ENCODE data around the gene CRAMP1. TPM values are rescaled to one million over a fixed set of nuclear protein-coding genes. Genes with fewer than 3 reads are reported as not detected.
"Not testable (repeated sequence)": the region's sequence is repeated elsewhere in the genome, so short reads cannot be mapped to it uniquely, and the experiment has no call there.

CRAMP1 gene
- total RNA-seq: 10 to 100 TPM; 12.1 to 12.4 TPM
- long read RNA-seq, donor 1, partial matches to known transcripts: 1 of 3 reads
- long read RNA-seq, donor 1, other reads (novel, unspliced or antisense): 2 of 3 reads
- long read RNA-seq, donor 2: 0 reads

- no peak for DNase-seq (ENCODE audit: low spot score)
- intact Hi-C loops (cut with DNase I): no loop called here
Measured at GRCh38 chr16:1612320-1613111, at the start of gene CRAMP1. Gene CRAMP1, plus strand, starts transcription at chr16:1612360. Its CDS starts 2,280 bp downstream, at chr16:1614640.

GRCh38 chr16:1563786-1564185, 48.4 kb upstream of the CRAMP1 start:
- no peak for DNase-seq (ENCODE audit: low spot score)
- intact Hi-C loops (cut with DNase I): loop anchor here in 1 of 2 donors (5.0 kb wide), 1 partner anchor 101 kb away; no protein-coding TSS in a partner anchor

DNA sequence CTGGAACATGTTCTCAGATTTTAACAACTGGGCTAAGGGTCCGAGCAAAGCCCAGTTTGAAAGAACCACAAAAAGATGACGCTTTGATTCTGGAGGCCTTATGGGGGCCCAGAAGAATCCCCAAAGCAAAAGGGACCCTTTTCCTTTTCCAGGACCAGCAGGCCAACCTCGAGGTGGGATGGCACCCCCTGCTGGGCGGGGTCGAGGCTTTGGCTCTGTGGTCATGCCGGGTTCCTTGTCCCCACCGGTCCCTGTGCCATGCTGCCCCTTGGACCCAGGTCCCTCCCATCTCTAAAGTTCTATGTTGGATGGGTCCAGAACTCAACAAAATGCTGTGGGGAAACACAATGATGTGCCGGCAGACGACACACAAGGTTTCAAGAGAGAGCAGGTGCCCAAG, 47.8 kb upstream of the CRAMP1 start:
- no peak for DNase-seq (ENCODE audit: low spot score)
- intact Hi-C loops (cut with DNase I): loop anchor here in 1 of 2 donors (5.0 kb wide), 1 partner anchor 102 kb away; no protein-coding TSS in a partner anchor

DNA sequence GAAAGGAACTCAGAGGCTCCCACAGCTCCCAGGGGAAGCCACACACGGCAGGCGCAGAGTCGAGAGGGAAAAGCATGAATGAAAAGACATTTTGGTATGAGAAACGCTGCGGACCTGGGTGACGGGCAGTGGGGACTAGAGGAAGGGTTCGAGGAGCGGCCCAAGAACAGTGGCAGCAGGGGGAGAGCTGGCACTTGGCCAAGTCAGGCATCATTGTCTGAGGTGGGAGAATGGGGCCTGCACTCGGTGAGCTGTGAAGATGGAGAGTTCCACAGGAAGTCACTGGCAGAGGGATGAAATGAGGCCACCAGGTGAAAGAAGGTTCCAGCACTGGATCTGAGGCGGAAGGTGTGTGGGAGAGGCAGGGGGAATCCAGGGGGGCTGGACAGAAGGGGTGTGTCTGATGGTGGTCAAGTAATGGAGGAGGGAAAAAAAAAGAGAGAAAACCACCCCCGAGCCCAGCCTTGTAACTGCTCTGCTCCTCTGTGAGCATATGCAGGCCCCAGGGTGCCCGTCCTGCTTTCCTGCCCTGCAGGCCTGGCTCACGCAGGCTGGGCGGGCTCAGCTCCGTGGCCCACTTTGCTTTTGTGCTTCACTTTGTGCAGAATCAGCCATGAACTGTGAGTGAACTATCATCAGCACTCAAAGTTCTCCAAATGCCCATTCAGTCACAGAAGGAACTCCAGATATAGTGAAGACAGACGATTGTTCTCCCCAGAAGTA, 46.9 kb upstream of the CRAMP1 start:
- intact Hi-C loops (cut with DNase I): no loop called here

GRCh38 chr16:1567988-1568387, 44.2 kb upstream of the CRAMP1 start:
- no peak for DNase-seq (ENCODE audit: low spot score)
- intact Hi-C loops (cut with DNase I): no loop called here

More for the DNA sequence above, 46.9 kb upstream of the CRAMP1 start:
- no peak for DNase-seq (ENCODE audit: low spot score)

- DNase-seq (ENCODE audit: low spot score): no peak
- intact Hi-C loops (cut with DNase I): no loop called here
Measured at GRCh38 chr16:1571012-1571671, 41.0 kb upstream of the CRAMP1 start.

DNA sequence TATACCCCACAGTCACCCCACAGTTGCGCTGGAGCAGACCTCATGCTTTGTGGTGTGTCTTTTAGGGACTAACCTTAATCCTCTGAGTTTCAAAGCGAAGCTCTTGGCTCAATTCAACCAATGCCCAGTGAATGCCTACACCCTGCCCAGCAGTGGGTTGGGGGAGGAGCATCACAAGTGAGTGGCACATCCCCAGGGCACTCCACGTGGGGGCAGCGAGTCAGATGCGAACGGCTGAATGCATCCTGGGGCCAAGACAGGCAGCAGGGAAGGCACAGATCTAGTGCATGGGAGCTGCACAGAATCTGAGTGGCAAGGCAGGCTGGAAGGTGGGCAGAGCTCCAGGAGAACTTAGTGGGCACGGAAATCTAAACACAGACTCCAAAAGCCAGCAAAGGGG, 39.5 kb upstream of the CRAMP1 start:
- DNase-seq (ENCODE audit: low spot score): no peak
- intact Hi-C loops (cut with DNase I): no loop called here

GRCh38 chr16:1573301-1573700, 38.9 kb upstream of the CRAMP1 start:
- no peak for DNase-seq (ENCODE audit: low spot score)
- intact Hi-C loops (cut with DNase I): no loop called here

- intact Hi-C loops (cut with DNase I): no loop called here
- no peak for DNase-seq (ENCODE audit: low spot score)
Measured at GRCh38 chr16:1575578-1575977, 36.6 kb upstream of the CRAMP1 start.

DNA sequence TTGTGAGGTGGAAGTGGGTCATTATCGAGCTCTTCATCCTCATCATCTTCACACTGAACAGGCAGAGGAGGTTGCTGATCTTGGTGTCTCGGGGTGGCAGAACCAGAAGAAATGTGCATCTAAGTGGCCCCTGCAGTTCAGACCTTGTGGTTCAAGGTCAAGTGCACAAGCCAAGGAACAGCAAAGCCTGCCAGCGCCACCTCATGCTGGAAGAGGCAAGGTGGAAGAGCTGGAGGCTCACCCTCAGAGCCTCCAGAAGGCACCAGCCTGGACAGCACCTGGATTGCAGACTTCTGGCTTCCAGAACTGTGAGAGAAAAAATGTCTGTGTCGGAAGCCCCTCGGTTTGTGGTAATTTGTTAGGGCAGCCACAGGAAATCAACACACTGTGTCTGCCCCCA, 32.9 kb upstream of the CRAMP1 start:
- DNase-seq (ENCODE audit: low spot score): no peak
- intact Hi-C loops (cut with DNase I): no loop called here

GRCh38 chr16:1580256-1580655, 31.9 kb upstream of the CRAMP1 start:
- DNase-seq (ENCODE audit: low spot score): no peak
- intact Hi-C loops (cut with DNase I): no loop called here

DNA sequence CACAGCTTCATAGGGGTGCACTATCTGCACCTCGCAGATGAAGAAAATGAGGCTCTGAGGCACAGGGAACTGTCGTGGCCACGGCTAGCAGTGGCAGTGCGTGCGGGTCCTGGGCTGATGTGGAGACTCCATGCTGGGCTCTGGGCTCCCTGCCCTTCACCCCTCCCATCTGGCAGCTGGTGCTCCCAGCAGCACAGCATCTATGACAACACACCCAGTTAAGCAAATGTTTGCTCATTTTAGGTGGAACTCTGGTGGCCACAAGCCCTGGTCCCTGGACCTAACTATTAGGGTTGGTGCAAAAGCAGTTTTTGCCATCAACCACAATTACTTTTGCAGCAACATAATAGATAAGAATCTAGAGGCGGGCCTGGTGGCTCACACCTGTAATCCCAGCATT, 31.2 kb upstream of the CRAMP1 start:
- no peak for DNase-seq (ENCODE audit: low spot score)
- intact Hi-C loops (cut with DNase I): no loop called here

GRCh38 chr16:1581804-1582203, 30.4 kb upstream of the CRAMP1 start:
- no peak for DNase-seq (ENCODE audit: low spot score)
- intact Hi-C loops (cut with DNase I): no loop called here

DNA sequence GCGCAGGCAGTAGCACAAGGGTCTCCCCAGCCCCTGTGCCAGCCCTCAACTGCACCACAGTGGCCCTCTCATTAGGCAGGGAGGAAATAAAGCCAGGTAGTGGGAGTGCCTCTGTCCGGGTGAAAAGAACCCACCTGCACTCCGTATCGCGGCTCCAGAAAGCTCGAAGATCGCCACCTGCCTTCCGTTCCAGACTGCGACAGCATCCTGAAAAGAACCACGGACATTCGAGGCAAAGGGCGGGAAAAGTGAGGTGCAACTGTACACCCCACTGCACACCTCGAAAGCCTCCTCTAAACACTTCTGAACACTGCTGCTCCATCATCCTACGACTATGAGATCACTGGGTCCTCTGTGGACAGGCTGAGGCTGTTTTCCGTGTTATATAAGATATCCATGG, 29.0 kb upstream of the CRAMP1 start:
- no peak for DNase-seq (ENCODE audit: low spot score)
- intact Hi-C loops (cut with DNase I): no loop called here

DNA sequence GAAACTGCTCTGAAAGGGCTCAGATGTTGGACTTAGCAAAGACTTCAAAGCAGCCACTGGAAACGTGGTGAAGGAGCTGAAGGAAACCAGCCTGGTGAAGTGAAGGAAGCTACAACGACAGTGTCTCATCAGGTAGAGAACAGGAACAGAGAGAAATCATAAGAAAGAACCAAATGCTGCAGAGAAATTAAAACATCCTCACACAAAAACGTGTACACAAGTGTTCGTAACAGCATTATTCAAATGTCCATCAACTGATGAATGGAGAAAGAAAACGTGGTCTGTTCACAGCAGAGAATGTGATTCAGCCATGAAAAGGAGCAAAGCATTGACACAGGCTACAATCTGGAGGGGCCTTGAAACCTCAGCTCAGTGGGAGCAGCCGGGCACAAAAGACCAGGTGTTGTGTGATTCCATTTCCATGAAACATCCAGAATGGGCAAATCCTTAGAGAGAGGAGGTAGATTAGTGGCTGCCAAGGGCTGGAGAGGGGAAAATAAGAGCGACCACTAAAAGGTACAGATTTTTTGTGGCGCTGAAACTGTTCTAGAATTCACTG, 27.2 kb upstream of the CRAMP1 start:
- intact Hi-C loops (cut with DNase I): no loop called here
- DNase-seq (ENCODE audit: low spot score): no peak

DNA sequence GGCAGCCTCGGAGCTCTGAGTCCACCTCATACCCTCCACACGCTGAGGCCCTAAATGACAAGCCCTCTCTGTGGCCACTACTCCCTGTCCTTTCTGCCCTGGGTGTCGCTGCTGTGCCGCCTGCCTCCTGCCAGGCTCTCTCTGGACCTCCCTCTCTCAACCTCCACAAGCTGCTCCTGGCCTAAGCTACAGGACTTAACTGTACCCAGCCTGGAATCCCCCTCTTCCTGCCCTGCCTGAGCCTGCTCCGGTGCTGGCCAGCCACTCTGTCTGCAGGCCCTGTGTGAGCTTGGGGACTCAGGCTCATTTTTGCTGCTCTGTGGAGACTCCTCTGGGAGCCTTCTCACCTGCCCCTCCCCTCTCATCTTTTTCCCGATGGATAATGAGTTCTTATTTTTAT, 21.8 kb upstream of the CRAMP1 start:
- intact Hi-C loops (cut with DNase I): no loop called here
- no peak for DNase-seq (ENCODE audit: low spot score)

DNA sequence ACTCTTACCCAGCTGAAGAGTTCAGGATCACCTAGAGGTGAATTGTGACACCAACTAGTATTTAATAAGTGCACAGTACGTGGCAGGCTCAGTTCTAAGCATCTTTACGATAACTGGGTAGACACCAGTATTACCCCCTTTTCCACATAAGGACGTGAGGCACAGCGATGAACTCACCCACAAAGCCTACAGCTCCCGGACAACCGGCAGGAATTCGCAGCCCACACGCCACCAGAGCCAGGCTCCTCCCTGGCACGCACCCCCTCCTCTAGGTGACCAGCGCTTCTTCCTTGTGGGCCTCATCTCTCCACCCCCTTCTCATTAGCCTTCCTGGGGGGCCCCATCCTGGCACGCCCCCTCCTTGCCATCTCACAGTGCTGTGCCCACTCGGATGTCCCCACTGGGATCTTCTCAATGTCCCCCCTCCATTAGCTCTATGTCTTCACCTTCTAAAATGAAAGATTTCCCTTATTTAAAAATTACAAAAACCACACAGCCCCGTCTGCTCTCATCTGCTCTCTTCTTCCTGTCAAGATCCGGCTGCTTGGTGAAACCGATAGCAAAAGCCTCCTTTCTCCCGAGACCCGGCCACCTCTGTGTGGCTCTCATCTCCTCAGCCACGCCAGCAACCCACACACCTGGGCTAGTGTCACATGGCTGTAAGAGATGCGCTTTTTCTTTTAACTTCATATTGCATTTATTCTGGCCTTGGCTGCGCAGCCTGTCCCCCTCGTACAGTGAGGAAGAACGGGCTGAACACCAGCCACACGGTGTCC, 21.0 kb upstream of the CRAMP1 start:
- no peak for DNase-seq (ENCODE audit: low spot score)
- intact Hi-C loops (cut with DNase I): no loop called here

GRCh38 chr16:1592446-1592845, 19.7 kb upstream of the CRAMP1 start:
- intact Hi-C loops (cut with DNase I): no loop called here
- no peak for DNase-seq (ENCODE audit: low spot score)

GRCh38 chr16:1595511-1595910, 16.6 kb upstream of the CRAMP1 start:
- DNase-seq (ENCODE audit: low spot score); intact Hi-C loops (cut with DNase I): not testable (repeated sequence)
